ENCODE data around the gene GUCA1A.
"Not testable (repeated sequence)": the region's sequence is repeated elsewhere in the genome, so short reads cannot be mapped to it uniquely, and the experiment has no call there.

GUCA1A gene

GRCh38 chr6:42199106-42199981, 26.2 kb downstream of the GUCA1A start:
- no peak for DNase-seq (ENCODE audit: low read depth, low spot score)
- no peak overlapping the region for H3K4me3 ChIP-seq (ENCODE audit: low read length)

GRCh38 chr6:42200035-42200434, 26.9 kb downstream of the GUCA1A start:
- no peak for DNase-seq (ENCODE audit: low read depth, low spot score)
- no peak overlapping the region for H3K4me3 ChIP-seq (ENCODE audit: low read length)

- no peak for DNase-seq (ENCODE audit: low read depth, low spot score)
Observed at GRCh38 chr6:42201382-42201781, 28.2 kb downstream of the GUCA1A start.

DNA sequence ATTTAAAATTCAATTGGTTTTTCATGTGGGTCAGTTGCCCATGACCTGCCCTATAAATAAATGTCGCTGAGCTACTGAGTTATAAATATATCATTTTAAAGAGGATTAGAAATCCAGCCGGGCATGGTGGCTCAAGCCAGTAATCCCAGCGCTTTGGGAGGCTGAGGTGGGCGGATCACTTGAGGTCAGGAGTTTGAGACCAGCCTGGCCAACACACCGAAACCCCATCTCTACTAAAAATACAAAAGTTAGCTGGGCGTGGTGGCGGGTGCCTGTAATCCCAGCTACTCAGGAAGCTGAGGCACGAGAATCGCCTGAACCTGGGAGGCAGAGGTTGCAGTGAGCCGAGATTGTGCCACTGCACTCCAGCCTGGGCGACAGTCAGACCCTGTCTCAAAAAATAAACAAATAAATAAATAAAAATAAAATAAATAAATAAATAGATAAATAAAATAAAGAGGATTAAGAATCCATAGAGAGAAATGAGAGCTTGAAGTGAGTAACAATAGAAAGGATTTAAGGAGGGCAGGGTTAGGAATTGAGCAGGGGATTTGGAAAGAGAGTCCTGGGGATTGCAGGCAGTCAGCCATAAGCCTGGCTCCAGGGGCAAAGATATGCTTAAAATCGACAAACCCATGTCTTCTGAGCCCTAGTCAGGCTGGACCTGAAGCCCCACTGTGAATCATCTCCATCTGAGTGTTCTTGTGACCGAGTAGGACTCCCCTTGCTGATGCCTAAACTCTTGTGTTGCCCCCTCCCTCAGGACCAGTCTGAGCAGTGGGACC, 29.2 kb downstream of the GUCA1A start:
- H3K4me3 ChIP-seq (ENCODE audit: low read length); DNase-seq (ENCODE audit: low read depth, low spot score): not testable (repeated sequence)

More at GRCh38 chr6:42201382-42201781, 28.2 kb downstream of the GUCA1A start:
- H3K4me3 ChIP-seq (ENCODE audit: low read length), result no peak overlapping the region

- DNase-seq (ENCODE audit: low read depth, low spot score), result no peak
- H3K4me3 ChIP-seq (ENCODE audit: low read length), result no peak overlapping the region
Observed at GRCh38 chr6:42203183-42203582, 30.0 kb downstream of the GUCA1A start.

GRCh38 chr6:42204768-42205282, 31.7 kb downstream of the GUCA1A start:
- no peak for DNase-seq (ENCODE audit: low read depth, low spot score)
- no peak overlapping the region for H3K4me3 ChIP-seq (ENCODE audit: low read length)

DNA sequence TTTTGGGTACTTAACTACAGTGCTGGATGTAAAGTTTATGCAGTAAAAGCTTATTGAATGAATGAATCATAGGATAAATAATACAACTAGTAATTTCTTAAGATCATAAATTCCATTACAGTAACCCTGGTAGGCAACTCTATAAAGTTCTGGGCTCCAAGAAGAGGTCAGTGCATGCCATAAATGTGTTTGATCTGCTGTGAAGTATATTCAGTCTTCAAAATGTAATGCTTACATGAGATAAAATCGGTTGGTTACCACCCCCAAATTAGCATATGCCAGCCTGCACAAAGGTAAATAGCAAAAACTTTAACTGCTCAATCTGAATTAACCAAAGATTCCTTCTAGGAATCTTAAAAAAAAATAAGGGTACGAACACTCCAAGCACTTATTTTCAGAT, 34.4 kb downstream of the GUCA1A start:
- not testable (repeated sequence) for H3K4me3 ChIP-seq (ENCODE audit: low read length); DNase-seq (ENCODE audit: low read depth, low spot score)

- no peak for DNase-seq (ENCODE audit: low read depth, low spot score)
- H3K4me3 ChIP-seq (ENCODE audit: low read length), result no peak overlapping the region
Observed at GRCh38 chr6:42210551-42210950, 37.4 kb downstream of the GUCA1A start.

GRCh38 chr6:42211726-42212125, 38.6 kb downstream of the GUCA1A start:
- no peak overlapping the region for H3K4me3 ChIP-seq (ENCODE audit: low read length)
- DNase-seq (ENCODE audit: low read depth, low spot score), result no peak

GRCh38 chr6:42212442-42212841, 39.3 kb downstream of the GUCA1A start:
- no peak for DNase-seq (ENCODE audit: low read depth, low spot score)
- H3K4me3 ChIP-seq (ENCODE audit: low read length), result no peak overlapping the region

DNA sequence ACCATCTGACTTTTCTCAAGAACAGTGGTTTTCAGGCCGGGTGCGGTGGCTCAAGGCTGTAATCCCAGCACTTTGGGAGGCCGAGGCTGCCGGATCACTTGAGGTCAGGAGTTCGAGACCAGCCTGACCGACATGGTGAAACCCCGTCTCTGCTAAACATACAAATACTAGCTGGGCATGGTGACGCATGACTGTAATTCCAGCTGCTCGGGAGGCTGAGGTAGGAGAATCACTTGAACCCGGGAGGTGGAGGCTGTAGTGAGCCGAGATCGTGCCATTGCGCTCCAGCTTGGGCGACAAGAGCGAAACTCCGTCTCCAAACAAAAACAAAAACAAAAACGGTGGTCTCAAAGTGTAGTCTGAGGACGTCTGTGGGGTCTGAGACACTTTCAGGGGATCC, 43.3 kb downstream of the GUCA1A start:
- H3K4me3 ChIP-seq (ENCODE audit: low read length), result peak overlapping the region; percentile 89

GRCh38 chr6:42217157-42217518, 44.0 kb downstream of the GUCA1A start:
- peak overlapping the region; percentile 89 for H3K4me3 ChIP-seq (ENCODE audit: low read length)
- DNase-seq (ENCODE audit: low read depth, low spot score), result no peak

More for the DNA sequence above, 43.3 kb downstream of the GUCA1A start:
- DNase-seq (ENCODE audit: low read depth, low spot score), result not testable (repeated sequence)

DNA sequence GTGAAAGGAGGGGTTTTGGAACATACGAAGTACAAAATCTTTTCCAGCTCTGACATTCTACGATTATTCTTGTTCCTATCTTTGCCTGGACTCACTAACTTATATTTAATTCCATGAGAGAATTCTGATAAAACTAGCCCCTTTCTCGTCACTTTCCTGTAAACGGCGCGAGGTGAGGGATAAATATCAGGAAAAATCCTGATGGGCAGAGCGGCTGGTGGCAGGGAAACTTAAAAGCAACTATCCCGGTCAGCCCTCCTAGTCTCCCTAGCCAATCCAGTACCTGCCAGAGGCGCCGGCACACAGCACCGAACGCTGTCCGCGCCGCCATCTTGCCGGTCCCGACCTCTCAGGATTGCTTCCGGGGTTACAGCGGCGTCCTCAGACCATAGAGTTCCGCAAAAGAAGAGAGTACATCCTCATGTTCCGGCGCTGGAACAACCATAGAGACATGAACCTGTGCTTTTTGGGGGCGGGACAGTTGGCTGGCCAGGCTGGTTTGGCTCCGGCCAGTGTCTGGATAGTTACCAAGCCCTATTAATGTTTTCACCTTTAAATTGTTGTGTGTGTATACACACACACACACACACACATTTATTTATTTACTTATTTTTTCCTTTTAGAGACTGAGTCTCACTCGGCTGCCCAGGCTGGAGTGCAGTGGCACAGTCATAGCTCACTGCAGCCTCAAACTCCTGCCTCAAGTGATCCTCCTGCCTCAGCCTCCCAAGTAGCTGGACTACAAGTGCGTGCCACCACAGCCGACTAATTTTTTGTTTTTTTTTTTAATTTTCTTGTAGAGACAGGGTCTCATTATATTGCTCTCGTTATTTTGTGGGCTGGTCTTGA, 44.6 kb downstream of the GUCA1A start, which contains the start of gene MRPS10:
MRPS10 (minus strand) TSS at position 343 of the 849 bp plus-strand sequence; CDS start at position 331, 12 bp downstream.
- peak within 1 kb of the TSS; percentile 89 for H3K4me3 ChIP-seq (ENCODE audit: low read length)
- DNase-seq (ENCODE audit: low read depth, low spot score), result peak; percentile 94

- no peak overlapping the region for H3K4me3 ChIP-seq (ENCODE audit: low read length)
- no peak for DNase-seq (ENCODE audit: low read depth, low spot score)
Observed at GRCh38 chr6:42220807-42221206, 47.6 kb downstream of the GUCA1A start.

DNA sequence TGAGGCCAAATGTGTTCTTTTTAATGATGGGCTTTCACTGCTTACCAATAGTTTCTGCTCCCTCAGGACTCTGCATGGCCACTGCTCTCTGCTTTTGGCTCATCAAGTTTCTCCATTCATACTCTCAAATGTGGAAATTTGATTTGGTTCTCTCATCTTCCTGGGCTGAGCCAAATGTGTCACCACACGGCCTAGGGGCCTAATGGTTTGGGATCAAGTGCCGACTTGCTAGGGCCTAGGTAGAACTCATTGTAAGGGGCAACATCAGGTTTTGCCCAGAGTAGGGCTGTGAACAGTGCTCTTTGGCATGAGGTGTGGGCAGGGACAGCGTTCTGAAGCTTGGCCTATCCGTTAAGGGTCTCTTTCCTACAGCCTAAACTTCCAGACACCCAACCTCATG, 48.4 kb downstream of the GUCA1A start:
- no peak overlapping the region for H3K4me3 ChIP-seq (ENCODE audit: low read length)
- DNase-seq (ENCODE audit: low read depth, low spot score), result no peak

- DNase-seq (ENCODE audit: low read depth, low spot score), result no peak
Observed at GRCh38 chr6:42222448-42222847, 49.3 kb downstream of the GUCA1A start.

DNA sequence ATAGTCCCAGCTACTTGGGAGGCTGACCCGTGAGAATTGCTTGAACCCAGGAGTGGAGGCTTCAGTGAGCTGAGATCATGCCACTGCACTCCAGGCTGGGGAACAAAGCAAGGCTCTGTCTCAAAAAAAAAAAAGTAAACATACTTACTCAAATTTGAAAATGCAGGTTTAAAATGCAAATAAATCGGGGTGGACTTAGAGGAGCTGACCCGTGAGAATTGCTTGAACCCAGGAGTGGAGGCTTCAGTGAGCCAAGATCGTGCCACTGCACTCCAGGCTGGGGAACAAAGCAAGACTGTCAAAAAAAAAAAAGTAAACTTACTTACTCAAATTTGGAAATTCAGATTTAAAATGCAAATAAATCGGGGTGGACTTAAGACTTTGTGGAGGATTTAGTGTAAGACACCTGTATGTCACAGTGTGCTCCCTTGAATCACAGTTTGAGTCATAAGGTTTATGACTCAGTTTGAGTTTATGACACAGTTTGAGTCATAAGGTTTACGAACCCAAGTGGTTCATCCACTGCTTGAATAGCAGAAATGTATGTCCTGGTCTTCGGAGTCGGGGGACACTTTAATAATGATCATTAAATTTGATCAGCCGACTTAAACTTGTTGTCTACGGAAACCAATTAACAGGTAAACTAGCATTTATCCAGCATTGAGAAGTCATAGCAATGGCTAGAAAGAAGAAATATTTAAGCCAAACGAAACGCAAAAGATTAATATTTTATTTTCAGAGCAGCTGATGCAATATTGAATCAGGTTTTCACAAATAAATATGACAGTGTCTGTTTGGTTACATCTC, 51.3 kb downstream of the GUCA1A start:
- no peak for DNase-seq (ENCODE audit: low read depth, low spot score)
- H3K4me3 ChIP-seq (ENCODE audit: low read length), result no peak overlapping the region

More at GRCh38 chr6:42222448-42222847, 49.3 kb downstream of the GUCA1A start:
- no peak overlapping the region for H3K4me3 ChIP-seq (ENCODE audit: low read length)

- no peak for DNase-seq (ENCODE audit: low read depth, low spot score)
- H3K4me3 ChIP-seq (ENCODE audit: low read length), result no peak overlapping the region
Observed at GRCh38 chr6:42225029-42225339, 51.8 kb downstream of the GUCA1A start.

All from Jurkat, Clone E6-1 (cell line).